ENCODE data around the gene ZNF554. TPM values are rescaled to one million over a fixed set of nuclear protein-coding genes. Genes with fewer than 3 reads are reported as not detected.

The ZNF554 gene
- polyA plus RNA-seq, 1 of the 3 experiments (the other 2 are of a cell fraction) = 1.7 TPM

GRCh38 chr19:2782936-2783780, 36.5 kb upstream of the ZNF554 start, which contains the start of gene SGTA (continued):
- no peak for TF ChIP-seq RFX5 (IDR thresholded peaks at IDR 0.05; ENCODE audit: low read length)
- TF ChIP-seq MXI1 (IDR thresholded peaks at IDR 0.05; ENCODE audit: low read depth, low read length) = peak; percentile 100
- peak; percentile 95 for TF ChIP-seq USF1 (IDR thresholded peaks at IDR 0.05; ENCODE audit: borderline replicate concordance, low read depth)
- no peak for TF ChIP-seq FOXM1 (IDR thresholded peaks at IDR 0.05; ENCODE audit: low read depth)
- TF ChIP-seq GATA2 (CRISPR knock-in tag; IDR thresholded peaks at IDR 0.05) = no peak
- no peak for TF ChIP-seq EZH2phosphoT487 (IDR thresholded peaks at IDR 0.05; ENCODE audit: borderline replicate concordance, low read depth)
- peak; percentile 93 for TF ChIP-seq GABPA (IDR thresholded peaks at IDR 0.05; ENCODE audit: low read depth)
- TF ChIP-seq MAX (IDR thresholded peaks at IDR 0.05; ENCODE audit: low read depth) = peak; percentile 100
- TF ChIP-seq, protein P1, sequence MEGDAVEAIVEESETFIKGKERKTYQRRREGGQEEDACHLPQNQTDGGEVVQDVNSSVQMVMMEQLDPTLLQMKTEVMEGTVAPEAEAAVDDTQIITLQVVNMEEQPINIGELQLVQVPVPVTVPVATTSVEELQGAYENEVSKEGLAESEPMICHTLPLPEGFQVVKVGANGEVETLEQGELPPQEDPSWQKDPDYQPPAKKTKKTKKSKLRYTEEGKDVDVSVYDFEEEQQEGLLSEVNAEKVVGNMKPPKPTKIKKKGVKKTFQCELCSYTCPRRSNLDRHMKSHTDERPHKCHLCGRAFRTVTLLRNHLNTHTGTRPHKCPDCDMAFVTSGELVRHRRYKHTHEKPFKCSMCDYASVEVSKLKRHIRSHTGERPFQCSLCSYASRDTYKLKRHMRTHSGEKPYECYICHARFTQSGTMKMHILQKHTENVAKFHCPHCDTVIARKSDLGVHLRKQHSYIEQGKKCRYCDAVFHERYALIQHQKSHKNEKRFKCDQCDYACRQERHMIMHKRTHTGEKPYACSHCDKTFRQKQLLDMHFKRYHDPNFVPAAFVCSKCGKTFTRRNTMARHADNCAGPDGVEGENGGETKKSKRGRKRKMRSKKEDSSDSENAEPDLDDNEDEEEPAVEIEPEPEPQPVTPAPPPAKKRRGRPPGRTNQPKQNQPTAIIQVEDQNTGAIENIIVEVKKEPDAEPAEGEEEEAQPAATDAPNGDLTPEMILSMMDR (IDR thresholded peaks at IDR 0.05) = peak; percentile 38

GRCh38 chr19:2783781-2784145, 35.9 kb upstream of the ZNF554 start:
- 94% methylated on average over 7 of the region's 7 CpGs for WGBS (ENCODE audit: low lambda C conversion rate)
- TF ChIP-seq, protein P2, sequence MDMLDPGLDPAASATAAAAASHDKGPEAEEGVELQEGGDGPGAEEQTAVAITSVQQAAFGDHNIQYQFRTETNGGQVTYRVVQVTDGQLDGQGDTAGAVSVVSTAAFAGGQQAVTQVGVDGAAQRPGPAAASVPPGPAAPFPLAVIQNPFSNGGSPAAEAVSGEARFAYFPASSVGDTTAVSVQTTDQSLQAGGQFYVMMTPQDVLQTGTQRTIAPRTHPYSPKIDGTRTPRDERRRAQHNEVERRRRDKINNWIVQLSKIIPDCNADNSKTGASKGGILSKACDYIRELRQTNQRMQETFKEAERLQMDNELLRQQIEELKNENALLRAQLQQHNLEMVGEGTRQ (IDR thresholded peaks at IDR 0.05; ENCODE audit: borderline replicate concordance, low read depth, low read length) = no peak
- TF ChIP-seq POLR2AphosphoS5 (IDR thresholded peaks at IDR 0.05; ENCODE audit: low read depth, low read length) (no peak), NFIC (IDR thresholded peaks at IDR 0.05; ENCODE audit: borderline replicate concordance) (no peak), CHD2 (IDR thresholded peaks at IDR 0.05; ENCODE audit: low read length, partially characterized antibody) (no peak), SMC3 (IDR thresholded peaks at IDR 0.05; ENCODE audit: low read depth, low read length) (no peak), MXI1 (IDR thresholded peaks at IDR 0.05; ENCODE audit: low read depth, low read length) (no peak), IRF3 (IDR thresholded peaks at IDR 0.05; ENCODE audit: low read depth, low read length) (no peak), RFX5 (IDR thresholded peaks at IDR 0.05; ENCODE audit: low read length) (no peak), YY1 (IDR thresholded peaks at IDR 0.05; ENCODE audit: low read depth) (no peak), TEAD4 (IDR thresholded peaks at IDR 0.05; ENCODE audit: borderline replicate concordance, insufficient read depth) (no peak), TCF12 (IDR thresholded peaks at IDR 0.05) (no peak), RXRA (IDR thresholded peaks at IDR 0.05; ENCODE audit: borderline replicate concordance, low read depth) (no peak), RAD21 (IDR thresholded peaks at IDR 0.05; ENCODE audit: low read length) (no peak), JUND (IDR thresholded peaks at IDR 0.05) (no peak), FOXJ3 (CRISPR knock-in tag; IDR thresholded peaks at IDR 0.05) (no peak), FOSL2 (IDR thresholded peaks at IDR 0.05; ENCODE audit: borderline replicate concordance, low read depth) (no peak), ELF1 (IDR thresholded peaks at IDR 0.05) (no peak), EZH2phosphoT487 (IDR thresholded peaks at IDR 0.05; ENCODE audit: borderline replicate concordance, low read depth) (no peak)
- TF ChIP-seq, protein P3, sequence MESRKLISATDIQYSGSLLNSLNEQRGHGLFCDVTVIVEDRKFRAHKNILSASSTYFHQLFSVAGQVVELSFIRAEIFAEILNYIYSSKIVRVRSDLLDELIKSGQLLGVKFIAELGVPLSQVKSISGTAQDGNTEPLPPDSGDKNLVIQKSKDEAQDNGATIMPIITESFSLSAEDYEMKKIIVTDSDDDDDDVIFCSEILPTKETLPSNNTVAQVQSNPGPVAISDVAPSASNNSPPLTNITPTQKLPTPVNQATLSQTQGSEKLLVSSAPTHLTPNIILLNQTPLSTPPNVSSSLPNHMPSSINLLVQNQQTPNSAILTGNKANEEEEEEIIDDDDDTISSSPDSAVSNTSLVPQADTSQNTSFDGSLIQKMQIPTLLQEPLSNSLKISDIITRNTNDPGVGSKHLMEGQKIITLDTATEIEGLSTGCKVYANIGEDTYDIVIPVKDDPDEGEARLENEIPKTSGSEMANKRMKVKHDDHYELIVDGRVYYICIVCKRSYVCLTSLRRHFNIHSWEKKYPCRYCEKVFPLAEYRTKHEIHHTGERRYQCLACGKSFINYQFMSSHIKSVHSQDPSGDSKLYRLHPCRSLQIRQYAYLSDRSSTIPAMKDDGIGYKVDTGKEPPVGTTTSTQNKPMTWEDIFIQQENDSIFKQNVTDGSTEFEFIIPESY (IDR thresholded peaks at IDR 0.05; ENCODE audit: borderline replicate concordance, low read depth) = no peak
- Histone ChIP-seq H3K27ac (ENCODE audit: low read depth in 2 of 2, low read length in 1 of 2) (peak overlapping the region; percentile 69 to 85), H3K4me1 (ENCODE audit: control insufficient read depth in 1 of 2, insufficient read depth in 2 of 2, low read depth in 1 of 2, low read length in 1 of 2) (peaks cover 4 to 25% of the 10 kb centered on the region in 2 experiments; a peak in 2 of 4 replicates), H3K9me2 (no peaks in the 10 kb centered on the region), H2AFZ (ENCODE audit: low read depth) (peak overlapping the region; percentile 79), H4K20me1 (ENCODE audit: insufficient read depth) (peaks cover 33% of the 10 kb centered on the region), H3K79me2 (ENCODE audit: insufficient read depth) (peaks cover 77% of the 10 kb centered on the region), H3F3A (replicated peaks; ENCODE audit: insufficient read depth) (peaks cover 12% of the 10 kb centered on the region), H3K4me3 (ENCODE audit: low read depth in 2 of 2, low read length in 1 of 2) (peak overlapping the region; percentile 93 to 99; a peak in 2 of 4 replicates), H3K9ac (no peak overlapping the region), H3K27me3 (ENCODE audit: insufficient read depth) (no peaks in the 10 kb centered on the region), H3K36me3 (replicated peaks in 1 of 2; ENCODE audit: control insufficient read depth in 1 of 2, insufficient read depth in 2 of 2, low read length in 1 of 2) (peaks cover 0 to 7% of the 10 kb centered on the region in 2 experiments), H3K9me3 (no peaks in the 10 kb centered on the region), H3K4me2 (peak overlapping the region; percentile 56)
- POLR2A ChIA-PET = interaction anchor here (0.5 to 1.1 kb wide), 5 partner anchors 15 to 917 kb away, joined by 3 read pairs; no protein-coding TSS in a partner anchor
- CTCF ChIA-PET = interaction anchor here (3.2 to 4.2 kb wide), 2 partner anchors 34 to 135 kb away, joined by 12 to 19 read pairs; no protein-coding TSS in a partner anchor
- no peak for DNase-seq
